SH-SY5Y (cell line): ENCODE data around the gene CA10.

Experiments
- GATA2 ChIP-seq: IDR thresholded peaks from 2 replicates; pipeline ENCODE4 v1.6.1; 2011; ENCODE audit warnings: mild to moderate bottlenecking, low read depth, low read length
- GATA3 ChIP-seq: IDR thresholded peaks from 2 replicates; pipeline ENCODE4 v1.6.1; 2011; ENCODE audit warnings: low read depth, mild to moderate bottlenecking, low read length, moderate library complexity

CA10 gene

GRCh38 chr17:51668155-51668962 lies 490.2 kb downstream of the CA10 start:
- TF ChIP-seq GATA2 (no peak), GATA3 (no peak)

GRCh38 chr17:51667706-51668083 lies 490.8 kb downstream of the CA10 start:
- no peak for TF ChIP-seq GATA2
- TF ChIP-seq GATA3 = no peak

- TF ChIP-seq GATA2 (no peak), GATA3 (no peak)
These were observed 491.4 kb downstream of the CA10 start for GRCh38 chr17:51666971-51667705.

GRCh38 chr17:51662204-51663056 lies 496.1 kb downstream of the CA10 start:
- TF ChIP-seq GATA2 = no peak
- TF ChIP-seq GATA3 = no peak

DNA sequence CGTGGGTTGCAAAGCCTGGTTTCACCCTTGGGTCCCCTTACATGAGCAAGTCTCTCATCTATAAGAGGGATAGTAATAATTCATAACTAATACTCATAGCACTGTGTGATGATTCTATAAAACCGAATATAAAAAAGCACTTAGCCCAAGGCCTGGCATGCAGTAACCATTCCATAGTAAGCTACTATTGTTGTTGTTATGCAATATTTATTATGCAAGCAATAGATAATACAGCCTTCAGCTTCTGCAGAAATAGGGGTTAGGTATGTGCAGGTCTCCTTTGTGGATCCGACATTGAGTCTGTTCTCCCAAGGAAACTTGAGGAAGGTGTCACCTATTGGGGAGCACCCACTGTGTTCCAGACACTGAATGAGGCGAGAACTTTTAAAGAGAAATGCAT lies 497.1 kb downstream of the CA10 start:
- TF ChIP-seq GATA3 = no peak
- no peak for TF ChIP-seq GATA2

GRCh38 chr17:51660266-51660665 lies 498.2 kb downstream of the CA10 start:
- TF ChIP-seq GATA2 (no peak), GATA3 (no peak)

GRCh38 chr17:51657224-51657623 lies 501.3 kb downstream of the CA10 start:
- TF ChIP-seq GATA3 (no peak), GATA2 (no peak)

DNA sequence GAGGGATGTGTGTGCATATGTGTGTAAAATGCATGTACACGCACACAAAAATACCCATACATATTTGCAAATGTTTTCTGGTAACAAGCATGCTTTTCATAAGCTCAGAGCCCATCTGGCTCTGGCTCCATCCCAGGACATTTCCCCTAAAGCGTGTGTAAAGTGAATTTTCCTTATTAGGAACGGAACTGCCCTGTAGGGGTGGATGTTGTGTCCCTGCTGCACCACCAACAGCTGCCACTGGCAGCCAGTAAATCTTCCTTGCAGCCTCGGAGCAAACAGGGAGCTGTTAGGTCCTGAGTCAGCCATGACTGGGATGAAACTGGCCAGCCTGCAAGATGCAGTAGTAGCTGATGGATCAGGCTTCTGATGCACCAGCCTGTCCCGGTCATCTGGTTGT lies 504.6 kb downstream of the CA10 start:
- TF ChIP-seq GATA3 (no peak), GATA2 (no peak)

DNA sequence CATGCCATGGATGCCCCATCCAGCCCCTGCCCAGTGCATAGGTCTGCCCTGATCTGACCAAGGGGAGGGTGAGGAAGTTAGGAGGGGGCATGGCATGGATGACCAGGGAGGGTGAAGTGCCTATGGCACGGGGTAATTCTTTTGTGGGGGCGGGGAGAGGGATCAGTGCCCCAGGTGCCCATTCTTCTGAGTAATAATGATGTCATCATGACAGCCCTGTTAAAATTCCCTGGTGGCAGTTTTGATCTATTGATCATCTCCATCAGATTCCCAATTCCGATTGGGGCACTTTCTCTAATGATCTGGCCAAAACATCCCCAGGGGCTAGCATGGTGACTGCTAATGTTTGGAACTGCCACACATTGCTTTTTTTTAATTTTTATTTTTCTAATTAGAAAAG lies 506.0 kb downstream of the CA10 start:
- no peak for TF ChIP-seq GATA3
- no peak for TF ChIP-seq GATA2

DNA sequence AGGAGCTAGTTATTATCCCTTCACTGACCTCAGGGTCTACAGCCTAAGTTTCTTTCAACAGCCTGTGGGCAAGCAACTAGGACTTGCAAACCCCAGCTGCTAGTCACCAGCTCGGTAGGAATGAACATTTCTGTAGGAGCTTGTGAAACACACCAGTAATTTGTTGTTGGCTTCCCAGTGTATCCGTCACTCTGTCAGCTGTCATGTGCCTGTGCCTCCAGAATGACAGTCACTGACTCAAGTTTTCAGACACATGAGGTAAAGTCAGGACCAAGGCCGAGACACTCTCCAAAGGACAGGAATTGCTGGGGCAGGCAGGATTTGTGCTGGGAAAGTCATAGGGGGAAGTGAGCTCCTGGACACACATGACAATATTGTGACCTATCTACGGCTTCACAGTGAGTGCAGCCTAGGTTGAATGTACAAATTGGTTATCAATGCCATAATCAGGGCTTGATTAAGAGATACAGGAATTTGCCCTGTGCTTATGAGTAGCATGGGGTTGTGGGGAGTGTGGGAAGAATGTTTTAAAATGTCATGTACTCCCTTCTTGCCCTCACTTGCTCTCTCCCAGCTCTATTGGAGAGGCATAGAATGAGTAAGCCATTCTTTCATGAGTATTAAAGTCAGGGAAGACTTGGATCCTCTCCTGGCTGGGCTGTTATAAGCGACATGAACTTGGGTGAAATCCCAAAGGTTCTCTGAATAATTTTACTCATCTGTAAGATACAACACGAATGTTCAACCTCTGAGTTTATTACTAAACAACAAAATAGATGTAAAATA lies 506.8 kb downstream of the CA10 start:
- TF ChIP-seq GATA2 (0 out of 2 replicates have a peak, but pooled peaks have one; percentile 21), GATA3 (no peak)

DNA sequence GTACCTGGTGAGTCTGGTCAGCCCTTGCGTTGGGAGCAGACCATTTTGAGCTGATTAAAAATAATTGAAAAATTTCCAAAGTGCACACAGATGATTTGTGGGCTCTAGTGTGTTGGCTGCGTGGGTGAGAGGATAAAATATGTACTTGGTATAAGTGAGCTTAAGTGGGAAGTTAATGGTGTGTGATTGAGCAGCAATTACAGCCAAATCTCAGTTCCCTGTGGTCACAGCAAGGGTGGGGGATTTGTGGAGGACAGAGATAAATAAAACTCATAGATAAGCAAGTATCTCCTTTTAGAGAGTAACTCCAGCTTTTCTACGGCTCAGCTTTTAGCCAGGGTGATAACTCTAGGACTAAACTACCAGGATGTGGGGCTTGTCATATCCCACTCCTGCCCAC lies 507.7 kb downstream of the CA10 start:
- TF ChIP-seq GATA2 (no peak), GATA3 (no peak)

DNA sequence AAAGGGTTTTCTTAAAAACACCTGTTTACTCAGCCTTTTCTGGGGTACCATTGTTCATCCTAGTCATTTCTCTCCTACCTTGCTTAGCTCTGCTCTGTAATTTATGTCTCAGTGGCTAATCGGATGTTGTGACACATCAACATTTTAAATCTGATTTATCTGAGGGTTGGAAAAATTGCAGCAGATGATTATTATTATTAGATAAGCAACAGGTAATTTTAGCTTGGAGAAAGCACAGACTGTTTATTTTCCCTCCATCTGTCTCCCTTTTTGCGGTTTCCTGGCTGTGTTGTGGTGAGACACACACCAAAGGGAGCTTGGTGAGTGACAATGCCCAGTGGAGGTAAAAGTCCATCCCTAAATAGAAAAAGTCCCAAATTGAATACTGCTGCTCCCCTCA lies 508.3 kb downstream of the CA10 start:
- TF ChIP-seq GATA3 (no peak), GATA2 (no peak)

DNA sequence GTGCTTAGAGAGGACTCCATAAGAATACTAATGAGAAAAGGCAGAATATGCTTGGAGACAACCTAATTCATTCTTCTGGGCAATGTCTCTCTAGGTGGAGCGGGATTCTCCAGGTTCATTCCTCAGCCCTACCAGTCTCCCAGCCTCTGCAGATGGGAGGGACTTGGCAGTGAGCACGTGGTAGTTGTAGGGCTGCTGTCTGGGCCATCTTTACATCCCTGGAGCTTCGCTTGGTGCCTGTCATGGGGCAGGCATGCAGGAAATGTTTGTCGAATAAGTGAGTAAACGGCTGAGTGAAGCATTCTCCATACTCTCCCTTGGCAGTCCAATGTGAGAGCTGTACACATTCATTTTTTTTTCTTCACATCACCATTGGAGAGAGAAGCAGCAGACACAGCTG lies 510.7 kb downstream of the CA10 start:
- TF ChIP-seq GATA3 (no peak), GATA2 (no peak)

DNA sequence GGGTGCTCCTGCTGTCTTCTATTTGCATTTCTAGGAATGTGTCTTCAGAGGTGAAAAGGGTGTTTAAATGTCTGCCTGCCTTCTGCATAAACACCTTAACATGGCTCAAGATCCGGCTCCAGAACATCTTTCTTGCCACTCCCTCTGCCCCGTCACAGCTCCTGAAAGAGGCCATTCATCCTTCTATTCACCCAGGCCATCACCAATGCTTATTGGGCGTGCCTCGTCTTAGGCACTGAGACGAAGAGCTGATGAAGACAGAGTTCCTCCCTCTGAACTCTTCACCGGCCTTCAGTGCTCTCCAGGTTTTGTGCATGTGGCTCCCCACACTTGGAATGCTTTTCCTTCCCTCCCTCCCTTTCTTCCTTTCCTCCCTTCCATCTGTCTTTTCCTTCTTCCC lies 511.4 kb downstream of the CA10 start:
- TF ChIP-seq GATA2 = no peak
- TF ChIP-seq GATA3 = no peak

GRCh38 chr17:51646539-51646938 lies 512.0 kb downstream of the CA10 start:
- TF ChIP-seq GATA2 (no peak), GATA3 (no peak)

DNA sequence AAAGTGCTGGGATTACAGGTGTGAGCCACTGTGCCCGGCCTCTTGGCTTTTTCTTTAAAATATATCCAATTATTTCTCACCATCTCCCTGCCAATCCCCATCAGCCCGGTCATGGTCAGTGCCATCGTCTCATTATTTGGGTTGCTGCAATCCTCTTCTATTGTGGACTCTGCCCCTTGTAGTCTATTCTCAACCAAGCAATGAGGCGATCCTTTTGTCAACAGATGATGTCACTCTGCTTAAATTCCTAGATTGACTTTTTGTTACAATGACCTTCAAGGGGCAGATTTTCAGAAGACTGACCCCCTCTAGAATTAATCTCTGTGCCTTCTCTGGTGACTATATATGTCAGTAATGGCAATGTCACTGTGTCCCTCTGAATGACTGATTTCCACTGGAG lies 513.5 kb downstream of the CA10 start:
- no peak for TF ChIP-seq GATA3
- no peak for TF ChIP-seq GATA2
